Suppressor macrophage (primary cell): ENCODE data around the gene MKI67.
"Not testable (repeated sequence)": the region's sequence is repeated elsewhere in the genome, so short reads cannot be mapped to it uniquely, and the experiment has no call there.

Experiments used
- DNase-seq, 4 experiments: peaks; one replicate each; pipeline ENCODE4 v3.0.0-alpha.2; 2020 to 2022

Gene MKI67

DNA sequence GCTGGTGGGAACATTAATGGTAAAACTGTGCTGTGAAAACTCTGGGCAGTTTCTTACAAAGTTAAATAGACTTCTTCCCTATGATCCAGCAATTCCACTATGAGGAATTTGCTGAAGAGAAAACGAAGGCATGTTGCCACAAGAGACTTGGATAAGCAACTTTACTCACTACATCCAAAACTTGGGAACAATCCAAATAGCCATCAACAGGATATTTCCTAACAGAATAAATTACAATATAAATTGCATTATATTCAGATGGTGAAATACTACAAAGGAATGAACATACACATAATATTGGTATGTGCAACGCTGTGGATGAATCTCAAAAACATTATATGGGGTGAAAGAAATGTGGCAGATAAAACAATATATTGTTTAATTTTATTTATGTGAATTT is 21.4 kb upstream of the MKI67 start:
- no peak for DNase-seq

DNA sequence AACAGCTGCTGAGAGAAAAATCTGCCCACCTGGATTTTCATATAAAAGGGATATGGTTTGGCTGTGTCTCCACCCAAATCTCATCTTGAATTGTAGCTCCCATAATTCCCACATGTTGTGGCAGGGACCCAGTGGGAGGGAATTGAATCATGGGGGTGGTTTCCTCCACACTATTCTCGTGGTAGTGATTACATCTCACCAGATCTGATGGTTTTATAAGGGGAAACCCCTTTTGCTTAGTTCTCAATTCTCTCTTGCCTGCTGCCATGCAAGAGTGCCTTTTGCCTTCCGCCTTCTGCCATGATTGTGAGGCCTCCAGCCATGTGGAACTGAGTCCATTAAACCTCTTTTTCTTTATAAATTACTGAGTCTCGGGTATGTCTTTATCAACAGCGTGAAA is 20.8 kb upstream of the MKI67 start:
- DNase-seq: peak; percentile 51 to 80 (median 73)

DNA sequence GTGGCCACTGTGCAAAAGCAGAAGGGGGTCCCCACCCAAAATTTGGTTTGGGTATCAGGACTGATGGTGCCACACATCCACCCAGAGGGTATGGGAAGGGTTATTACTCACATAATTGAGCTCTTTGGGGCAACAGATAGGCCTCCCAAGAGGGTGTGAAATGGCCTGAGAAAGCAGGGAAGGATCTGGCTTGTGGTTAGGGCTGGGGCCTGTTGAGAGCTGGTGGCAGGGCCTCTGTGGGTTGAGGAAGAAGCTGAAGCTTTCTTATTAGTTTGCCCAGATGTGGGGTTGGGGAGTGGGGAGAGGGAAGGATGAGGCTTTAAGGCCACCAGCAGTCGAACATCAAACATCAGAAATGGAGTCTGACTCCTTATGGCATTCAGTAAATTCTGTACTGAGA is 18.3 kb upstream of the MKI67 start:
- peak in 1 of 4 experiments; percentile 16 for DNase-seq

DNA sequence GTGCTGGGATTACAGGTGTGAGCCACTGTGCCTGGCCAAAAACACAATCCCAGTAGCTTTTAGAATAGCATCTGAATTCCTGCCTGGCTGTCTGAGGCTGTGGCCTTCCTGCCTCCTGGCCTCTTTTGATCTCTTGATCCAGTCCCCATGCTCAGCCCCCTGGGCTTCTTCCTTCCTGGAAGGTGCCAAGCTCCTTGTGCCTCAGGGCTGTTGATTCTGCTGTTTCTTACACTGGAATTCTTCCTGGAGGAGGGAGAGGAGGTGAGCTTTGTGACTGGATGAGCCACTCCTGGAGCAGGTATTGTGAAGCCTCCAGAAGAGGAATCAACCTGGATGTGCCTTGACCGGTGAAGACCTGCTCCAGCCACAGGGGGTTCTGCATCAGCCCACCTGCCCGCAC is 17.3 kb upstream of the MKI67 start:
- no peak for DNase-seq

DNA sequence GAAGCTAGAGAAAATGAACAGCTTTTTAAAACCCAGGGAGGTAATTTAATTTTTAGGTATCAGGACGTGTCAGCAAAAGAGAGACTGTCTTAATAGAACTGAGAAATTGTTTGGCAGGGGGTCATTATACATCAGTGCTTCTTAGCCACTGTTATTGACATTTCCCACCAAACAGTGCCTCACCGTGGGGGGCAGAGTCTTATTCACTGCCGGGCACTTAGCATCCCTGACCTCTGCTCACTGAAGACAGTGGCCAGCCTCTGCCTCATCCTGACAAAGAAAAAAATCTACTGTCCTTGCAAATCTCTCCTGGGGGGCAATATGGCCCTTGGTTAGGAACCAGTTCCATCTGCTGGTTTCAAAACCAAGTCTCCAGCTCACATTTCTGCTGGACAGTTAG is 14.2 kb upstream of the MKI67 start:
- DNase-seq: no peak

DNA sequence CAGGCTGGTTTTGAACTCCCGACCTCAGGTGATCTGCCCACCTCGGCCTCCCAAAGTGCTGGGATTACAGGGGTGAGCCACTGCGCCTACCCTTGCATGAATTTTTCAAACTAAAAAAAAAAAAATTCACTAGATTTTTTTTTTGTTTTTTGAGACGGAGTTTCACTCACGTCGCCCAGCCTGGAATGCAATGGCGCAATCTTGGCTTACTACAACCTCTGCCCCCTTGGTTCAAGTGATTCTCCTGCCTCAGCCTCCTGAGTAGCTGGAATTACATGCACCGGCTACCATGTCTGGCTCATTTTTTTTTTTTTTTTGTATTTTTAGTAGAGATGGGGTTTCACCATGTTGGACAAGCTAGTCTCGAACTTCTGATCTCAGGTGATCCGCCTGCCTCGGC is 12.2 kb upstream of the MKI67 start:
- DNase-seq: not testable (repeated sequence)

GRCh38 chr10:128137877-128138276 is 11.7 kb upstream of the MKI67 start:
- DNase-seq: no peak

DNA sequence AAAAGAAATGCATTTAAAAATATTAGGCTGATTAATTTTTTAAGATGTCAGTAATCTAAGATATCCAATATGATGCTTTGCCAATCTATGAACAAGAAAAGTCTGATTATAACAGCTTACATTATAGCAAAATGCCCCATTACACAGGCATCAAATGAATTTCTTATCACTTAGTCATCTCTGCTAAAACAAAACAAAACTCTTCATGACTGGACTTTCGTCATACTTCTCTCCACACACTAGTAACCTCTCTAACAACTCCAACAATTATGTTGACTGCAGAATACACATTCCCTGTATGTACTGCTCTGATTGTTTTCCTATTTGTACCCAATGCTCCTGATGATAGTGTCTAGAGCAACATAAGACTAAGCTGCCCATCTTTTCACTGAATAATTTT is 3.8 kb upstream of the MKI67 start:
- DNase-seq: no peak

DNA sequence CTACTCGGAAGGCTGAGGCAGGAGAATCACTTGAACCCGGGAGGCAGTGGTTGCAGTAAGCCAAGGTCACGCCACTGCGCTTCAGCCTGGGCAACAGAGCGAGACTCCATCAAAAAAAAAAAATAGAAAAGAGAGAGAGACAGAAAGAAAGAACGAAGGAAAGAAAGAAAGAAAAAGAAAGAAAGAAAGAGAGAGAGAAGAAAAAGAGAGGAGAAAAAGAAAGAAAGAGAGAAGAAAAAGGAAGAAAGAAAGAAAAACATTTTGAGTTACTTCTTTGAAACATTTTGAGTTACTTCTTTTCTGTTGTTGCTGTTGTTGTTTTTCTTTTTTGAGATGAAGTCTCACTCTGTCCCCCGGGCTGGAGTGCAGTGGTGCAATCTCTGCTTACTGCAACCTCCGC is 2.4 kb upstream of the MKI67 start:
- DNase-seq: no peak

DNA sequence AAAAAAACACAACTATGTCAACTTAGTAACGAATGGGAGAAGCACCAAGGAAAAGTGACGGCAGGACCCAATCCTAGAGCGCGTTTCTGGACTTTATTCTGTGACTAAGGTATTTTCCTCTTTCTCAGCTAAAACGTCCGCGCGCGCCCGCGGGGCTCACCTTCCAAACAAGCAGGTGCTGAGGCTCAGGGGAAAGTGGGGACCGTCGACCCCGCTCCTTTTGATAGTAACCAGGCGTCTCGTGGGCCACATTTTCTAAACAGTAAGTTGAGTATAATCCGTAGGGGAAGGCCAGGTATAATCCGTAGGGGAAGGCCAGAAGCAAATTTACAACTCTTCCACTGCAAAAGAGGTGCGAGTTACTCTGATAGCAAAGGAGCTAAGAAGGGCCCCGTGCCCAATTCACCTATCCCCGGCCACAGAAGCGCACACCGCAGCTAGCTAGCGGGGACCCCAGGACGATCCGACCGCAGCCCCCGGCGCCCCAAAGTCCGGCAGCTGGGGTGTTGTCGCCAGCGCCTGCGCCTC is 743 bp downstream of the MKI67 start:
- peak in 2 of 4 experiments; percentile 19 to 39 for DNase-seq

DNA sequence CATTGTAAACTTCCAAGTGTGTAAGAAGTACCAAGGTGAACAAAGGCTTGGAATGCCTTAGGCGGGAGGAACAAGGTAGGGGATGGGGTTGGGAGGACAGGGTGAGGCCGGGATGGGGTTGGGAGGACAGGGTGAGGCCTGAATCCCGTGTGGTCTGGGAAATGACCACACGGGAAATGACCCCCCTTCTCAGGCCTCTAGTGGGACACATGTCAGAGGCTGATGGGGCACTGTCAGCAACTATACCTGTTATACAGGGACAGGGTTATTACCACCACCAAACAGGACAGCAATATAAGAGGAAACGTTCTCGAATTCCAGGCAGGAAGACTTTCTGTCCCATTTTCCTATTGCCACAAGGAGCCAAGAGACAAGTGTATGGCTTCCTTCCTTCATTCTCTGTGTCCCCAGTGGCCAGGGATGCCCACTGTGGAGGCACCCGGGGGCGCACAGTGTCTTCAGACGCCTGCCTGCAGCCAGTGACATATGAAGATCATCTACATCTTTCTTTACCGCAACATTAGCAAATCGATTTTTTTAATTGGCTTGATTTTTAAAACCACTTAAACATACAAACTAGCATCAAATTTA is 1.3 kb downstream of the MKI67 start:
- DNase-seq: no peak

DNA sequence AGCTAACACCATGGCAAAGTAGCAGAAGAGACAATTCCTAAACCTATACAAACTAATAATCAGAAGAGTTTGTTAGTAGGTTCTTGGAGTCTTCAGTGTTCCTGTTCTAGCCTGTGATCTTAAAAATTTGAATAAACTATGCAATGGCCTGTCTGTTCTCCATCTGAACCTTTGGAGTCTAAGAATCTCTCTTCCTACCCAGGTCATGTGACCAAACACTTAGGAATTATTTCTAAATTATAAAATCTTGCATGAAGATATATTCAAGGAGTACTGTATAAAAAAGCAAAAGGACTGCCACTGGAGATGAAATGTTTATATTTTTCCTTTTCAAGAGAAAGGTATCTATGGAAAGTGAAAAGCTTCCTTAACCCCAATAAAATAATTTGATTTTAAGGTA is 2.4 kb downstream of the MKI67 start:
- DNase-seq: peak in 1 of 4 experiments; percentile 7

GRCh38 chr10:128122931-128123330 is 3.3 kb downstream of the MKI67 start:
- DNase-seq: peak; percentile 35 to 73 (median 54)

DNA sequence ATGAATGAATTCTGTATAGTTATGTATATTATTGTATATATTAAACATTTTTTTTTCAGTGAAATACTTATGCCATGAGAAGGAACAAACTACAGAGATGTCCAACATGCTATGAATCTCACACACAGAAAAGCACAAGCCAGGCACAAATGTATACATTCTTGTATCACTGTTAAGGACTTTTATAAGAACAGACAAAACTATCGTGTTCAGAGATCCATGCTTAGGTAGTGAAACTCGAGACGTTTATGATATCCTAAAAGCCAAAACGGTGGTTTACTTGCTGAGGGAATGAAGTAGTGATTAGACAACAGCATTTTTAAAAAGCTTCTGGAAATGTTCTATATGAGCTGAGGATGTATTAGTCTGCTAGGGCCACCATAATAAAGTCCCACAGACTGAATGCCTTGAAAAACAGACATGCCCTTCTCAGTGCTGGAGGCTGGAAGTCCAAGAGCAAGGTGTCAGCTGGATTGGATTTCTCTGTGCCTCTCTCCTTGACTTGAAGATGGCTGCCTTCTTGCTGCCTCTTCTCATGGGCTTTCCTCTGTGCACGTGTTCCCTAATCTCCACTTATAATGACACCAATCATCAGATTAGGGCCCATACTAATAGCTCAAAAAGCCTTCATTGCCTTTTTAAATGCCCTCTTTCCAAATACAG is 4.3 kb downstream of the MKI67 start:
- DNase-seq: no peak

- DNase-seq: no peak
Measured at GRCh38 chr10:128116851-128117615, 9.2 kb downstream of the MKI67 start.

GRCh38 chr10:128116187-128116586 is 10.0 kb downstream of the MKI67 start:
- DNase-seq: no peak

- no peak for DNase-seq
Measured at GRCh38 chr10:128115356-128115755, 10.9 kb downstream of the MKI67 start.

DNA sequence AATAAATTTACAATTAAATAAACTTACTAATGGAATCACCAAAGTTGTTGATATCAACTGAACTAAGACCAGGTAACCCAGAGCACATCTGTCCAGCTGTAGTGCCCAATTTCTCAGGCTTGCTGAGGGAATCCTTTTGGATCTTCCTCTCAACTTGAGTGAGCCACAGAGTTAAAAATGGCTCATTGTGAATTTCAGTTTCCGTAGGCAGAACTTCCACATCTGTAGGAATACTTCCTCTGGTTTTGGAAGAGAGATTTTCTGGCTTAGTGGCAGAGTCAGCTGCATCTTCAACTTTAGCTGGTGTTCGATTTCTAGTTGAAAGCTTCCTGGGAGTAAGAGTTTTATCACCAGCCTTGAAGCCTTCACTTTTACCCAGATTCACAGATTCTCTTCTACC is 11.3 kb downstream of the MKI67 start:
- peak; percentile 30 to 71 (median 54) for DNase-seq

GRCh38 chr10:128113026-128113425 is 13.2 kb downstream of the MKI67 start:
- DNase-seq: no peak

DNA sequence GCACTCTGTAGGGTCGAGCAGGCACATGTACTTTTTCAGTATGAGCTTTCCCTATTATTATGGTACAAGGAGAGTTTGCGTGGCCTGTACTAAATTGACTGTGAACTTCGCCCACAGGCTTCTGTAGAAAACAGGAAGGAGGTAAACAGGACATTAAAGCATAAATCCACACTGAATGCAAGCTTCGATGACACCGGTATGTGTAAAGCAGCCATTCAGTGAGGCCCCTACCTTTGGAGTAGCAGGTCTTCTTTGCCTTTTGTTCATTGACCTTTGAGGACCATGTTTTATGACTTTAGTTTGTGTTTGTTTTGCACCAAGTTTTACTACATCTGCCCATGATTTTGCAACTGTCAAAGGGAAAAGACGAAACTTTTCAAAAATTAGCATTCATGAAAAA is 14.5 kb downstream of the MKI67 start:
- peak in 2 of 4 experiments; percentile 25 to 39 for DNase-seq

DNA sequence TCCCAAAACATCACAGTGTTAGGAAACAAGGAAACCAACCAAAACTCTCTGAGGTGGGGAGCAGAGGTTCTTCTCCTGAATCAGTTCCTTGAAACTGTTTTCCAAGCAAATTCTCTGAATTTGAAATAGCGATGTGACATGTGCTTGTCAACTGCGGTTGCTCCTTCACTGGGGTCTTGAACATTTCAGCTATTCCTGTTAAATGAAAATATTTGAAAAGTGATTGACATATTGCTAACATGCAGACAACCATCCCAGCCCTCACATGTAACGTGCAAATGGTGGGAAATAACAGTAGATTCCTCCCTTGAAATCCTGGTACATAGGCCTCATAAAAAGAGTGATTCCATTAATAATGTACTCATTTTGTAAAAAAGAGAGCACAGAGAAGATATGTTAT is 15.9 kb downstream of the MKI67 start:
- no peak for DNase-seq

- DNase-seq: no peak
Measured at GRCh38 chr10:128109707-128110106, 16.5 kb downstream of the MKI67 start.

GRCh38 chr10:128105383-128105782 is 20.8 kb downstream of the MKI67 start:
- no peak for DNase-seq

DNA sequence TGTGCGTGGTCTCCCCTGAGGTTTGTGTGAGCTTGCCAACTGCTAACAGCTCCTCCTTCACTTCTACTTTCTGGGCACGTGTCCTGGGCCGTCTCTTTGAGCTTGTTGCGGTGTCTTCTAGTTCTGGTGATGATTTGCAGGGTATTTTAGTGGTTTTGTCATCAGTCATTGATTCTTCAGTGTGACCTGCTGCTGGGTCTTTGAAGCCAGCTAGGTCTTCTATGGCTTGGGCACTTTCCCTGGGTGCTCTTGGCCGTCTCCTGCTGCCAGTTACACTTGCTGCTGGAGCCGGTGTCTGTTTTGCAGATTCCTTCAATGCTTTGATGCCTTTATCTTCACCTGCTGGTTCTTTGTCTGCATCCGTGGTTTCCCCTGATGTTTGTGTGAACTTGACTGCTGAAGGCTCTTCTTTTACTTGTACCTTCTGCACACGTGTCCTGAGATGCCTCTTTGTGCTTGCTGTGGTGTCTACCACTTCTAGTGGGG is 23.0 kb downstream of the MKI67 start:
- no peak for DNase-seq
